Muscle of arm (tissue), 12 donors: ENCODE results near the gene AXIN2. TPM values are rescaled to one million over a fixed set of nuclear protein-coding genes. Genes with fewer than 3 reads are reported as not detected.
"Not testable (repeated sequence)": the region's sequence is repeated elsewhere in the genome, so short reads cannot be mapped to it uniquely, and the experiment has no call there.

ENCODE experiments used
- DNase-seq: peaks from one replicate; pipeline ENCODE4 v3.0.0-alpha.2; 2013
- polyA plus RNA-seq, 12 donors: library from polyadenylated mRNA; unstranded; fragments of 120-200 nt; gene quantifications; one replicate each; pipeline ENCODE4 v1.2.1, GENCODE V29; 2013; ENCODE audit not compliant: insufficient read length in 12 of 12

Gene AXIN2
- polyA plus RNA-seq, 12 donors: 11.0 to 40.4 (median 19.7) TPM; not detected in 1

DNA sequence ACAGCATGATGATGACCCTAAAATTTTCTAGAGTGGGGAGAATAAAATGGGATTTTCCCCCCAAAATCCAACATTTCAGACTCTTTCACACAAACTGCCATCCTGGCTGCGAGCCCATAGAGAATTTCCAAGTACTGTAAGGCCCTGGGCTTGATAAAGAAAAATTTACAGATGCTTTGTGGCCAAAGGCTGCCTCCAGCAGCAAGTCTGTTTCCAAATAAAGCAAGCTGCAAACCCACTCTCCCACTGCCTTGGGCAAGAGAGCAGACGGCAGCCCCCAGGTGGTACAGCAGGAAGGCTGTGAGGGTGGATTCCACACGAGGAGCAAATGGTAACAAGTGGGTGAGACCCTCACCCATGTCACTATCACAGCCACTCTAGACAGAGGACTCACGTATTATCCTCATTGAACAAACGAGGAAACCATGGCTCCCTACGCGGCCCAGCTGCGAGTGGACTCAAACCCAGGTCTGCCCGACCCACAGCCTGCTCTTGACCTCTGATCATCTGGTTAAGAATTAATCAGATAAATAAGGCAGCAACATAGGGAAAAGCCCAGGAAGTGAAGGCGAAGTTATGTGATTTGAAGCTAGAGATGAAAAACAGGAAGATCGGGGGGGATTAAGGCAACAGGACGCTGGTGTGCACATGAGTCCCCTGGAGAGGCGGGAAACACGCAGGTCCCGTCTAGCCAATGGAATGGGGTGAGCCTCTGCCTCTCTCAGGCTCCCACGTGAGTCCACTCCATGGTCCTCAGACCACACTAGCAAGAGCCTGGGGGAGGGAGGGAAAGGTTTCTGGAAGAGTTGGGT is 37.4 kb downstream of the AXIN2 start:
- DNase-seq: no peak

DNA sequence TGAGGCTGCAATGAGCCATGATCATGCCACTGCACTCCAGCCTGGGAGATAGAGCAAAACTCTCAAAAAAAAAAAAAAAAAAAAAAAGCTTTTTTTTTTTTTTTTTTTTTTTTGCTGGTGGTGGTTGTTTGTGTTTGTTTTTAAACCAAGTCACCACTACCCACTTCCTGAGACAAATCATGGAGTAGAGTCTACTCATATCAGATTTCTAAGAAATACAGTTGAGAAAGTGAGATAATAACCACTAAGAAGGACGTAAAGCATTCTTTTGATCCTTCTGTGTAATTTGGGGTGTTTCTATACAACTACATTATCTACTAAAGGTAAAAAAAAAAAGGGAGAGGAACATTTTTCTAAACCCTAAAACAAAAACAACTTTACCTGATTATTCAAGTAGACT is 38.0 kb downstream of the AXIN2 start:
- no peak for DNase-seq

GRCh38 chr17:65522751-65523404 is 38.6 kb downstream of the AXIN2 start:
- no peak for DNase-seq

DNA sequence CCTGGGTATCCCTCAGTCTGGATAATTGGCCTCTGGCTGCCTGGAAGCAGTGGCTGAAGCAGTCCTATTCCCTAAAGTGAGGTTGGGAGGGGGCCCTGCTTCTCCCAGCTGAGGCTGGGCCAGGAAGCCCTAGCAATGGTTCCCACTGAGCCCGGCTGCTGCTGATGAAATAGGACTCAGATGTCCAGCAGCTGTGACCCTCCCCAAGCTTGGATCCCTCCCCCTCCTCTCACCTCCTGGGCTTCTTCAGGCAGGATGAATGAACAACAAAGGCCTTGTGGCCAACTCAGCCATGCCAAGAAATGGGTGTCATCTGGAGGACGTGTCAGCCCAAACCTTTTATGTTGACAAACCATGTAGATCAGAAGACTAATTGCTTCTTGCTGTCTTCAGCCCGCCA is 42.0 kb downstream of the AXIN2 start:
- DNase-seq: no peak

DNA sequence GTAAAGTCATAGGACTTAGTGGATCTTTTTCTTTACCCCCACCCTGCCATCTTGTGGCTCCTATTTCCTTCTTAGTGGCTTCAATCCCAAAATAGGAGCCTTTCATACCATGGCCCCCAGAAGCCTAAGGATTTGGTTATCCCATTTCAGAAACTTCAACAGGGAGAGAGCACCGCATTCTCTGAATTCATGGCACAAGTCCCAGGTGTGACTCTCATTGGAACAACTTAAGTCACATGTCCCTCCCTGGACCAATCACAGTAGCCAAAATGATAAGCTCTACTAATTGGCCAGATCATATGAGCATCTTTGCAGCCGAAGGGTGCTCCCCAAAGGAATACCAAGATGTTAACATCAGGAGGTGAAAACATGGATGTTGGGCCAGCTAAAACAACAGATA is 43.2 kb downstream of the AXIN2 start:
- DNase-seq: no peak

- DNase-seq: peak; percentile 33
Measured at GRCh38 chr17:65515959-65516948, 45.2 kb downstream of the AXIN2 start.

DNA sequence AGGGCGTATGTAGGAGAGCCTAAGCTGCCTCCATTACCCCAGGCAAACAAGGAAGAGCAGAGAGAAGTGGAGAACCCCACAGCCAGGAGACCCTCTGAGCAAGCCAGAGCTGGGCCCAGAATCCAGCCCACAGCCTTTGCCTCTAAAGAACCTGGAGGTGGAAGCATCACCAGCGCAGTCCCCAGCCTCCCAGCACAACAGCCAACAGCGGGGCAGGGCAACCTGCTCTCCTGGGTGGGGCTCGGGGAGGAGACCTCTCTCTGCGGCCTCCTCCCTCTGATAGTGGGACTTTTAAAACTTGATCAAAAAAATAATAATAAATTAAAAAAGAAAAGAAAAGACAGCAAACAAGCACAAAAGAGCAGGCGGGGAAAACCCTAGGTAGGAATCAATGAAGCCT is 45.9 kb downstream of the AXIN2 start:
- DNase-seq: no peak

GRCh38 chr17:65514541-65514940 is 46.9 kb downstream of the AXIN2 start:
- DNase-seq: no peak

DNA sequence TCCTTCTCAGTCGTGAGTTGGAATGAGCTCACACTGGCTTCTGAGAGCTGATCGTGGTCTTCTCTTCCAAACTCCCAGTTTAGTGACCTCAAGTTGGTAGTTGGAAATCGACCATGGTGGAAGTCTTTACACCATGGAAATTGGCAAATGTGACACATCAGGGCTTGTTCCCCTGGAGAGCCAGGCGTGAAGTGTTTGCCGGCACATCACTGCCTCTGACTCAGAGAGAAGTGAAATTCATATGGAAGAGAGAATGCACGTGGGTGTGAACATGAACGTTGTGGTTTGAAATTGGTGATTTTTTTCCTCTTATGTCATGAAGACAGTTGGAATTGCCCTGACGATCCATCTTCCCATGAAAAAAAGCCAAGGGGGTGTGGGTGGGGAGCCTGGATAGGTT is 47.4 kb downstream of the AXIN2 start:
- no peak for DNase-seq

- DNase-seq: peak; percentile 20
Measured at GRCh38 chr17:65511316-65511715, 50.1 kb downstream of the AXIN2 start.

GRCh38 chr17:65509032-65509431 is 52.4 kb downstream of the AXIN2 start:
- DNase-seq: no peak

DNA sequence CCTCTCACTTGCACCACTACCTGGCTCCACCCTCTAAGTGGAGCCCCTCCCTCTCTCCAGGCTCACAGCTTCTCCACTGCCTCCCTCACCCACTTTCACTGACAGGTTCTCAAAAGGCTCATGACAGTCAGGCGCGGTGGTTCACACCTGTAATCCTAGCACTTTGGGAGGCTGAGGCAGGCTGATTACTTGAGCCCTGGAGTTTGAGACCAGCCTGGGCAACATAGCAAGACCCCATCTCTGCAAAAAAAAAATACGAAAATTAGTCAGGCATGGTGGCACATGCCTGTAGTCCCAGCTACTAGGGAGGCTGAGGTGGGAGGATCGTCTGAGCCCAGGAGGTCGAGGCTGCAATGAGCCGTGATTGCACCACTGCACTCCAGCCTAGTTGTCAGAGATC is 56.8 kb downstream of the AXIN2 start:
- not testable (repeated sequence) for DNase-seq

DNA sequence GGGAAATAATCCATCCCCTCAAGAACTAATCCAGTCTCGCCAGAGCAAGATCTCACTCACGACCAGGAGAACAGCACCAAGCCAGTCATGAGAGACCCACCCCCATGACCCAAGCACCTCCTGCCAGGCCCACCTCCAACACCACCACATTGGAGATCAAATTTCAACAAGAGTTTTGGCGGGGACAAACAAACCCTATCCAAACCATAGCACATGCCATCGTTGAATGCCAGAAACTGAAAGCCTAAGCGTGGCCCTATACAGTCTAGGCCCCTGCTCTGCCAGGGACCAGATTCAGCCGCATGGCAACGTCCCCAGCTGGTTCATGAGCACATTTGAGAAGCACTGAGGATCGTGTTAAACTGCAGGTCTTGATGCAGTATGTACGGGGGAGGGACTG is 57.3 kb downstream of the AXIN2 start:
- DNase-seq: no peak

DNA sequence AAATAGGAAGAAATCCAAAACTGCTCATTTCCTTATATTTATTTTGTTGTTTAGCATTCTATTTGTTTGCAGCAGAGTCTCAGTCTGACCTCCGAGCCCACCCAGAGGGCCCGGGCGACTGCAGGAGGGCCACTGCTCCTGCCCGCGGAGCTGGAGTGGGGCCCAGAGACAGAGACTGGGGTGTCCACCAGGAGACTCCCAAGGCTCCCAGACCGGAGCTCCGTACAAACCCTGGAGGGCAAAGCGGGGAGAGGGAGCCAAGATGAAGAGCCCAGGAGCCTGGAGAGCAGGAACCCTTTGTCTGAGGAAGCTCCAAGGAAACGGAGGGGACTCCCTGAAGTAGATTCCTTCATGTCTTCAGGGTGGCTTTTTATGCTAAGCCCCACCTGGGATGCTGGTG is 57.9 kb downstream of the AXIN2 start:
- DNase-seq: no peak

DNA sequence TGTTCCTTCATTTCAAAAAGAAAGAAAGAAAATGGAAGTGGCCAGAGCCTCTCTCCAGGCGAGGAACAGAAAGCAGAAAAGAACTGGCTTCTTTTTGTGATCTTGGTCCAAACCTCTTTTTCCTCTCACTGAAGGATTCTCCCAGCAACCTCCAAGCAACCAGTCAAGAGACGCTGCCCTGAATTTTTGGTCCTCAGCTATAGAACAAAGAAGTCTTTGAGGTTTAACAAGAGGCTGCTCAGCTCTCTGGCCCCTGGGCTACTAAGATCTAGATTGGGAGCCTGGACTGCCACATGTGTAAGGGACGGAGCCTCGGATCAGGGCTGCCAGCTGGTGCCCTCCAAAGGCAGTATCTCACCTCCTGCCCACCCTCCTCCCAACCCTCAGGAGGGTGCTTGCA is 62.6 kb downstream of the AXIN2 start:
- no peak for DNase-seq

- DNase-seq: no peak
Measured at GRCh38 chr17:65496801-65497200, 64.6 kb downstream of the AXIN2 start.

- no peak for DNase-seq
Measured at GRCh38 chr17:65495122-65496055, 66.1 kb downstream of the AXIN2 start.

DNA sequence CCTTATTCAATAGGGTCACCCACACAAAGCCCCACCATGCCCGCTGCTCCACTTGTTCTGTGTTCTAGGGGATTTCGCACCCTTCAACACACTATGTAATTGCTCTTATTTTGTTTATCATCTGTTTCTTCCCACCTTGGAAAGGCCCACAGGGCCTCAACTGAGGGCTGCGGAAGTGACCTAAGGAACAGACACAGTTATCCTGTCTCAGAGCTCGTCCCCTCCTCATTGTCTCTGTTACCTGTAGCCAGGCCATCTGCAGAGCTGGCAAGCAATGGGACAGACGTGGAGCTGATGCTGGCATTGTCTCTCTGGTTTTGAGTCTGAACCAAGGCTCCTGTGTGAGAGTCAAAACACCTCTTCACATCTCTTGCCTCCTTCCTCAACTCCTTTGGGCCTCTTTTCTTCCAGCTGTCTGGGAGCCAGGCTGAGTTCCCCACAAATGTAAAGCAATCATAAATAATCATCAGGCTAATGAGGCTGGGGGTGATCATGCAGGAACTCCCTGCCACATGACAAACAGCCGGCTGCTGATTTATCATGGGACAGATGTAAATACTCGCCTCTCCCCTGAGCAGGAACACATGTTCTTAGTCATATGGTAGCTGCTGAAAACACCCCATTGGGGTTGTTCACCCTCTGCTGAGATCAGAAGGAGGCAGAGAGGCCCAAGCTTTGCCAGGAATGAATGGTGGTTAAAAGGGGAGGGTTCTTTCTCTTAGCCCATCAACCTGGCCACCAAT is 71.9 kb downstream of the AXIN2 start:
- no peak for DNase-seq

DNA sequence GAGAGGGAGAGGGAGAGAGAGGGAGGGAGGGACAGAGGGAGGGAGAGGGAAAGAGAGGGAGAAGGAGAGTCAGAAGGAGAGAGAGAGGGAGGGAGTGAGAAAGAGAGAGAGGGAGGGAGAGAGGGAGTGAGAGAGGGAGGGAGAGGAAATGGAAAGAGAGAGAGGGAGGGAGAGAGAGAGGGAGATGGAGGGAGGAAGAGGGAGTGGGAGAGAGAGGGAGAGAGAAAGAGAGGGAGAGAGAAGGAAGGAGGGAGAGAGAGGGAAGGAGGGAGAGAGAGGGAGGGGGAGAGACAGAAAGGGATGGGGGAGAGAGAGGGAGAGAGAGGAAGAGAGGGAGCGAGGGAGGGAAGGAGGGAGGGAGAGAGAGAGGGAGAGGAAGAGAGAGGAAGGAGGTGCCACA is 72.8 kb downstream of the AXIN2 start:
- no peak for DNase-seq

GRCh38 chr17:65487990-65488389 is 73.5 kb downstream of the AXIN2 start:
- DNase-seq: no peak
